NCI-H446 (cell line): Measurements from ENCODE around the gene FOXD3.

ENCODE experiments used
- DNase-seq, 2 experiments: peaks; one replicate each; lab custom pipeline; 2025; lab: John Stamatoyannopoulos, UW

Gene FOXD3

DNA sequence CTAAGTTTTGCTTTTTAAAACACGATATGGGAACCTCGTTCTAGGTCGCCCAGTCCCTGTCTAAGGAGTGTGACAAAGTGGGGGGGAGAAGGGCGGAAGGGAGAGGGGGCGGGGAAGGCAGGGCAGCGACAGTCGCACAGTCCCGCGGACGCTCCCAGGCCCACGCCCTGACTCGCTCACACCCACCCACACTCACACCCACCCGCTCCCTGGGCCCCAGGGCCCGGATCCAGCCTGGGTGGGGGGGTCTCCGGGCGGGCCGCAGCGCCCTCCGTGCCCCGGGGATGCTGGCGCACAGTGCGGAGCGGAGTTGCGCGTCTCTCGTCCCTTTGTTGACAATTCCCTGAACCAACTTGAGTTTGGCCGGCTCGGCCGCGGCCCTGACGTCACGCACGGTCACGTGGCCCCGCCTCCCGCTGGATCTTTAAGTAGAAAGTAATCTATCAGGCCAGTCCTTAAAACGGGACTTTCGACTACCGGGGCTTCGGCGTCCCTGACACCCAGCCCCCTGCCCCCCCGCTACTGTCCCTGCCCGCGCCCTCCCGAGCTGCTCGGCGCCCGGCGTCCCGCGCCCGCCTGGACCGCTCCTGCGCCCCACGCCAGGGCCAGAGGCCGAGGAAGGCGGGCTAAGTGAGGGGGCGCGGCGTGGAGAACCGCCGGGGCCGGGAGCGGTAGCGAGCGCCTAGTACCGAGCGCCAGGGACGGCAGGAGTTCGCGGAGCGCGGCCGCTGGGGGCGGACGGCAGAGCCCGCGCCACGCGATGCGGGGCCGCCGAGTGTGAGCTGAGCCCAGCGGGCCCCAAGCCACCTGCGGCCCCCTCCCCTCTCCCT lies at the start of gene FOXD3:
TSS of gene FOXD3 (plus strand) at position 454 of the 830 bp plus-strand sequence. CDS start 492 bp downstream, outside the sequence.
- DNase-seq: peak; percentile 56 to 82

- DNase-seq: no peak
These were observed 49.6 kb upstream of the FOXD3 start for GRCh38 chr1:63272811-63273210.

GRCh38 chr1:63274371-63274770 lies 48.0 kb upstream of the FOXD3 start:
- no peak for DNase-seq

- DNase-seq: no peak
These were observed 47.4 kb upstream of the FOXD3 start for GRCh38 chr1:63274979-63275378.

GRCh38 chr1:63276624-63277023 lies 45.7 kb upstream of the FOXD3 start:
- no peak for DNase-seq

GRCh38 chr1:63277195-63278192 lies 44.9 kb upstream of the FOXD3 start:
- no peak for DNase-seq

- no peak for DNase-seq
These were observed 40.6 kb upstream of the FOXD3 start for GRCh38 chr1:63281753-63282152.

DNA sequence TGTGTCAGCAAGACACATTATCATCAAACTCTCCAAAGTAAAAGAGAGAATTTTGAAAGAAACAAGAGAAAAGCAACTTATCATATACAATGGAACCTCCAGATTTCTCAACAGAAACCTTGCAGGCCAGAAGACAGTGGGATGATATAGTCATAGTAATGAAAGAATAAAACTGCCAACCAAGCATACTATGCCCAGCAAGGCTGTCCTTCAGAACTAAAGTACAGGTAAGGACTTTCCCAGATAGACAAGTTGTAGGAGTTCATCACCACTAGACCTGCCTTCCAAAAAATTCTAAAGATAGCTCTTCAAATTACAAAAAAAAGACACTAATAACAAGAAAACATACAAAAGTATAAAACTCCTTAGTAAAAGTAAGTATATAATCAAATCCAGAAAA lies 33.2 kb upstream of the FOXD3 start:
- no peak for DNase-seq

DNA sequence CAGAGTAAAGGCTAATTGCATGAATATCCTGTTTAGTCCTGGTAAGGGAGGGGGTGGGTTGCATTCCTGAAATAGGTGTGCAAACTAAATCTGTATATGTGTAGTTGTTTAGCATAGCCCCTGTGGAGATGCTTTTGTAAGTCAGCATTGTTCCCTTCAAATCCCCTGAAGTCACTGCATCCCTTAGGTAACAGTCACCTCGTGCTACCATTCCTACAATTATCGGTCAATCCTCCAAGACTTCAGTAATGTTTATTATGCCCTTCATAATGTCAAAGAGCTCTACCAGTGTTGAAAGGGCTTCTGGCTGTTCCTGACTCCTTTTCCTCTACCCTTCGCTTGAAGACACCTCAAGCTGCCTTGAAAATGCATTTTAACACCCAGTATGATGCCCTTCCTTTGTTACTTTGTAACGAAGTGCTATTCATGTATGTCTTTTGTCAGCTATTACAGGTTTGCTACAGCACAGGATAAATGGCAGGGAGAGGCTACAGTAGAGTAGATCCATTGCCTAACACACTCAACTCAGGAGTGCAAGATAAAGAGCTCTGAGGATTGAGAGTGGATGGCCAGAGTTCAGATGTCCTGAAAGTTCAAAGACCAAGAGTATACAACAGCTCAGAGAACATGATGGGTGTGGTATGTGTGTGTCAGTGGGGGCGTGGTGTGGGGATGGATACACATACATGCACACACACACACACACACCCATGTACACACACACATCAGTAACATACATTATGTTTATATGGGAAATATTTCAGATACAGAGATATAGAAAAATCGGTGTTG lies 27.4 kb upstream of the FOXD3 start:
- no peak for DNase-seq

DNA sequence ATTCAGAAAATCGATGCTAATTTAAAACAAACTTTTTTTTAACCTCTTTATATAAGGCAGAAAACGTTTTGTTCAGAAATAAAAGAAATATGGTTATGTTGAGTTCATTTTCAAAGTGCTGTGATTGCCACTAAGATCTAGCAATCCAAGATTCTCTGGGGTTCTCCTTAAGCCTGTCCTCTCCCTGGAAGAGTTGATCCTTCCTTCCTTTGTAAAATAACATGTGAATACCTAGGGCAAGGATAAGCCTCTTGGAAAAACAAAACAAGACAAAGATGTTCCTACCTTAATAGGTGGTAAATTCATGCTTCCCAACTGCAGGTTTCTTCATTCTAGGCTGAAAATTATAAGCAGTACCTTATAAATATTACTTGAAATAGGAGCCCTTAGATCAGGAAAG lies 18.0 kb upstream of the FOXD3 start:
- no peak for DNase-seq

DNA sequence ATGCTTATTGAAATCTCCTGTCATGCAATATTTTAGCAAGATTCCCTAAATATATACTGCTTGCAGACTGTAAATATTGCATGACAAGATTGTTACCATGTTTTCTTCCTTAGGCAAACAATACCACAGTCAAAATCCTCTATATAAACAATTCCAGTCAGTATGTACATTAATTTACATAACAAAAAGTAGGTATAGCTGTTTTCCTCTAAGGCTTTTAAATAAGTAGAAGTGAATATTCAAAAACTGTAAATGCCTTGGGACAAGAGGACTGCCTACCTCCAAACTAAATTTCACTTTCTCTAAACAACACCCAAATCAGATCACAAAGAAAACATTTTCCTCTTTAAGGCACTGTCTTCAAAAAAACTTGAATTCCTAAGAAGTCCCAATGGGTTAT lies 17.3 kb upstream of the FOXD3 start:
- no peak for DNase-seq

- no peak for DNase-seq
These were observed 15.1 kb upstream of the FOXD3 start for GRCh38 chr1:63307196-63307794.

DNA sequence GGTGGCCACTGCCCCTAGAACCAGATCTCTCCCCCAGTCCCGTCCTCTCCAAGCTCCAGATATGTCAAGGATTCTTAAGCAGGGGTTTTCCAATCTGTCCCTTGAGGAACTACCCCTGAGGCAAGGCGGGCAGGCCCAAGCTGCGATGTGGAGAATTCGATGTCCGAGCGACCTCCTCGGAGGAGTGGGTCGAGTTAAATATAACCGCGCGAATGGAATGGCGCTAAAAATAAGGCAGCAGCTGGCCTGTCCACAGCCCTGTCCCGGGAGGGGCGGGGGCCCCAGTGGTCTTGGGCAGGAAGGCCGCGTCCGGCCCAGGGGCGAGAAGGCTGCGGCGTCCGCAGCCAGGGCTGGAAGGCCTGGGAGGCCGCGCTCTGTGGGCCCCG lies 5.8 kb upstream of the FOXD3 start:
- DNase-seq: no peak

GRCh38 chr1:63316984-63317816 lies 5.2 kb upstream of the FOXD3 start:
- peak; percentile 55 to 86 for DNase-seq

GRCh38 chr1:63317817-63318152 lies 4.6 kb upstream of the FOXD3 start:
- no peak for DNase-seq

- DNase-seq: no peak
These were observed 4.0 kb upstream of the FOXD3 start for GRCh38 chr1:63318201-63318979.

DNA sequence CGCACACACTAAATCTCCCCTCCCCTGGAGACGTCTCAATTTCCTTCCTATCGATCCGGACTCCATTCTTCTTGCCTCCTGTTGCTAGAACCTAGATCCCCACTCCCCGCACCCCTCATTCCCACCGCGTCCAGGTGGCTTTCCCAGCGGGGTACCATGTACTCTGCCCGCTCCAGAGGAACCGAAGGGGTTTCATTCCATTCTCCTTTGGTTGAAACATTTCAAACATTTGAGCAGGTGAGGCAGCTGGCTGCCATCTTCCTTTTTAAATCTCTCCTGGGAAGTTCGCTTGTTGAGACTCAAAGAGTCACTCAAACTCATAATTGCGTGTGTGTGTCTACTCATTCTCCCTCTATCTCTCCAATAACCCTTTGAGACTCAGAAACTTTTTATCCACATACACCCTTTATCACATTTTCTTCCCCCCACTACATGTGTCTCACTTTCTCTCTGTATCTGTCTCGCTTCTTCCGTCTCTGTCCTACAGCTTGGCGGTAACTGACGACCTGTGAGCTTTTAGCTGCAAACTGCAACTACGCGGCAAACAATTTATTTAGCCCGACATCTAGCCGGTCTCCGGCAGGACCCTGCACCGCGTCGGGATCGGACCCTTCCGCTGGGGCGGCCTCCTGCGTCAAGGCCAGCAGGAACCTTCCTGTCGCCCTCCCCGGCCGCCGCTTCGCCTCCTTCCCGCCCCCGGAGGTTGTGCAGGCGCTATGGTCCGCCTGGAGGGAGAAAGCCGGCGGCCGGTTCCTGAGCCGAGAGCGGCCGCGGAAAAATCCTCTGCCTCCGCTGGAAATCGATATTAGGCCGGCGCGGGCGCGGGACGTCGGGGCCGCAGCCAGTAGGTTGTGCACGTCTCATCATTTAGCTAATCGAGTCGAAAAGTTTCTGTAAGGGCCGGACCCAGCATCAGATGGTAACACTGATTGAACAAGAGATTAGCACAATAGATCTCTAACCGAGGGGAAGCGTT lies 3.0 kb upstream of the FOXD3 start:
- DNase-seq: no peak

DNA sequence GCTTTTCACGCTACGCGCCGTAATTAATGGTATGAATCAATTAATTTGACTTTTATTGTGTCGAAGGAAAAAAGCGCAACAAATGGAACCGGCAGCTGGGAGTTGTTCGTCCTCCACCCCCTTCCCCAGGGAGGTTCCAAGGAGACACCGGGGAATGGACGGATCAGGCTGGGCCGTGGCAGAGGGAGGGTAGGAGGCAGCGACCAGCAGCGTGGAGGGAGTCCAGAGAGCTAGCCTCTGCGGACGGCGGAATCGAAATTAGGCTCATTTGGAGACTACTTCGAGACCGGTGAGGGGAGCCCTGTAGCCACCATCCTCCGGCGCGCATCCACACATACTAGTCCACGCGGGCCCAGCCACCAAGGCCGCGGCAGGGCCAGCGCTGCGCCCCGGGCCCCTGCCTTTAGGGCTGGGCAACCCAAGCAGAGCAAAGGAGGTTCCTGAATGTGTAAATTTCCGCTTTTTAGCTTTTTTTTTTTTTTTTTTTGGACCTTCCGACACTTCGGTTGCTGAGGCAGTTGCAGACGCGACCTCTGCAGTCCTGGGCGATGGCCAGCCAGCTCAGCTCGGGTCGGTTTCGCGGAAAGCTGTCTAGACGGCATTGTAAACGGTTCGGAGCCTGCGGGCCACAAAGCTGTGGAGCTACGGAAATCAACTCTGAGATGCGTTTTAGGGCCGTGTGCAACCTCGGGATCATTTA lies 2.2 kb upstream of the FOXD3 start:
- DNase-seq: no peak
